HG03442 (cell line): ENCODE measurements around the gene CD2.

Experiments
- ATAC-seq: cut with Tn5 transposase; IDR thresholded peaks from one replicate; pipeline ENCODE4 v1.9.1; 2021; ENCODE audit warnings: mild to moderate bottlenecking, moderate library complexity; ENCODE audit not compliant: unreplicated experiment

Gene CD2

GRCh38 chr1:116771997-116772647 is 17.9 kb downstream of the CD2 start:
- no peak for ATAC-seq

- ATAC-seq, result no peak
Observed at GRCh38 chr1:116772648-116773045, 18.4 kb downstream of the CD2 start.

- no peak for ATAC-seq
Observed at GRCh38 chr1:116775116-116775752, 21.0 kb downstream of the CD2 start.

- ATAC-seq, result peak; percentile 70
Observed at GRCh38 chr1:116777831-116778830, 23.9 kb downstream of the CD2 start.

GRCh38 chr1:116781034-116781433 is 26.8 kb downstream of the CD2 start:
- ATAC-seq, result no peak

GRCh38 chr1:116785006-116785405 is 30.8 kb downstream of the CD2 start:
- ATAC-seq, result no peak

GRCh38 chr1:116786049-116786448 is 31.8 kb downstream of the CD2 start:
- no peak for ATAC-seq

- ATAC-seq, result no peak
Observed at GRCh38 chr1:116791727-116792126, 37.5 kb downstream of the CD2 start.

GRCh38 chr1:116793357-116793935 is 39.2 kb downstream of the CD2 start:
- ATAC-seq, result no peak

- no peak for ATAC-seq
Observed at GRCh38 chr1:116794371-116794770, 40.1 kb downstream of the CD2 start.

GRCh38 chr1:116794804-116795481 is 40.7 kb downstream of the CD2 start:
- ATAC-seq, result peak; percentile 87

- ATAC-seq, result no peak
Observed at GRCh38 chr1:116795482-116795829, 41.2 kb downstream of the CD2 start.

GRCh38 chr1:116804736-116805135 is 50.5 kb downstream of the CD2 start:
- ATAC-seq, result no peak

GRCh38 chr1:116805398-116805797 is 51.2 kb downstream of the CD2 start:
- no peak for ATAC-seq

GRCh38 chr1:116806245-116806644 is 52.0 kb downstream of the CD2 start:
- ATAC-seq, result peak; percentile 69

- ATAC-seq, result peak; percentile 13
Observed at GRCh38 chr1:116806671-116807070, 52.4 kb downstream of the CD2 start.

GRCh38 chr1:116807394-116808199 is 53.4 kb downstream of the CD2 start:
- ATAC-seq, result no peak

GRCh38 chr1:116808200-116808847 is 54.1 kb downstream of the CD2 start:
- no peak for ATAC-seq

GRCh38 chr1:116808848-116809508 is 54.7 kb downstream of the CD2 start:
- no peak for ATAC-seq
